Naive thymus-derived CD4-positive, alpha-beta T cell (primary cell): ENCODE data around the gene NRN1. TPM values are rescaled to one million over a fixed set of nuclear protein-coding genes. Genes with fewer than 3 reads are reported as not detected.
A peak's percentile ranks its signal among the peaks of the same experiment; 100 is the strongest.

ENCODE experiments used
- ATAC-seq: fragments of 150-1000 bp; cut with Tn5 transposase; 2 replicates; pipeline ENCODE4 v1.10.0; 2021; ENCODE audit warnings: mild to moderate bottlenecking, moderate library complexity
- CTCF ChIA-PET: fragments of 350-600 bp; sonication (Branson Sonifier 250); formaldehyde crosslinking; loops from one replicate; lab custom pipeline; 2021; ENCODE audit warnings: antibody characterized with exemption; lab: Charles Lee
- POLR2A ChIA-PET: fragments of 350-600 bp; sonication (Branson Sonifier 250); formaldehyde crosslinking; loops from one replicate; lab custom pipeline; 2021; ENCODE audit warnings: antibody characterized with exemption, inconsistent platforms; lab: Charles Lee
- DNase-seq, 9 donors: peaks; one replicate each; pipeline versions ENCODE4 v3.0.0 to v3.0.0-alpha.2; 2020 to 2022; ENCODE audit warnings: mixed read lengths in 1 of 9
- H3K27ac ChIP-seq: one replicate; pipeline ENCODE4 v1.7.0; 2013; ENCODE audit warnings: mild to moderate bottlenecking, low read depth, low read length, moderate library complexity
- H3K27me3 ChIP-seq, 2 donors: one replicate each; pipeline ENCODE4 v1.7.0; 2013; ENCODE audit warnings: low read length in 2 of 2, mild to moderate bottlenecking in 2 of 2, moderate library complexity in 2 of 2; ENCODE audit not compliant: control insufficient read depth in 2 of 2, insufficient read depth in 2 of 2
- H3K36me3 ChIP-seq, 3 experiments: 1 replicate in 2 of 3; 2 replicates in 1 of 3; pipeline ENCODE4 v1.7.0; 2013; ENCODE audit warnings: low read length in 3 of 3, mild to moderate bottlenecking in 3 of 3, moderate library complexity in 1 of 3; ENCODE audit not compliant: insufficient read depth in 3 of 3, control insufficient read depth in 2 of 3
- H3K4me1 ChIP-seq, 2 donors: one replicate each; pipeline ENCODE4 v1.7.0; 2013; ENCODE audit warnings: low read length in 2 of 2, mild to moderate bottlenecking in 2 of 2, moderate library complexity in 1 of 2; ENCODE audit not compliant: control insufficient read depth in 2 of 2, insufficient read depth in 2 of 2
- H3K4me3 ChIP-seq: 2 replicates; pipeline ENCODE4 v1.7.0; 2013; ENCODE audit warnings: mild to moderate bottlenecking, low read length
- H3K9me3 ChIP-seq, 3 experiments: 1 replicate in 2 of 3; 2 replicates in 1 of 3; pipeline ENCODE4 v1.7.0; 2013; ENCODE audit warnings: low read length in 3 of 3; ENCODE audit not compliant: control insufficient read depth in 2 of 3
- H3K27ac Mint-ChIP-seq, 9 donors: one replicate each; pipeline ENCODE4 v1.8.0; 2020 to 2022; ENCODE audit warnings: mixed read lengths in 9 of 9, mild to moderate bottlenecking in 8 of 9, moderate library complexity in 5 of 9, inconsistent platforms in 2 of 9
- H3K27me3 Mint-ChIP-seq, 5 donors: one replicate each; pipeline ENCODE4 v1.8.0; 2021 to 2022; ENCODE audit warnings: mixed read lengths in 5 of 5, mild to moderate bottlenecking in 1 of 5
- H3K36me3 Mint-ChIP-seq, 5 donors: one replicate each; pipeline ENCODE4 v1.8.0; 2020 to 2022; ENCODE audit warnings: mixed read lengths in 5 of 5, mild to moderate bottlenecking in 3 of 5, inconsistent platforms in 1 of 5
- H3K4me1 Mint-ChIP-seq, 7 donors: one replicate each; pipeline ENCODE4 v1.8.0; 2020 to 2022; ENCODE audit warnings: mixed read lengths in 7 of 7, mild to moderate bottlenecking in 3 of 7, inconsistent platforms in 1 of 7
- H3K4me3 Mint-ChIP-seq, 10 donors: one replicate each; pipeline ENCODE4 v1.8.0; 2020 to 2022; ENCODE audit warnings: mild to moderate bottlenecking in 10 of 10, mixed read lengths in 10 of 10, moderate library complexity in 6 of 10, inconsistent platforms in 2 of 10
- H3K9me3 Mint-ChIP-seq, 11 donors: one replicate each; pipeline ENCODE4 v1.8.0; 2020 to 2022; ENCODE audit warnings: mixed read lengths in 11 of 11, mild to moderate bottlenecking in 4 of 11, inconsistent platforms in 1 of 11, moderate library complexity in 1 of 11
- intact Hi-C, 2 donors: fragments of 100-400 bp; cut with micrococcal nuclease; formaldehyde crosslinking; loops; one replicate each; pipeline ENCODE4 v1.15.1; 2023
- polyA plus RNA-seq, 2 donors: library from polyadenylated mRNA; unstranded; fragments of 300-500 nt; fragmentation: Illumina TruSeq; gene quantifications; one replicate each; pipeline ENCODE4 v1.2.3, GENCODE V29; 2021
- total RNA-seq, 6 experiments: library from RNA in 5 of 6; stranded (reverse) in 5 of 6; gene quantifications; 1 replicate in 5 of 6; 2 replicates in 1 of 6; pipeline ENCODE4 v1.2.3 and lab custom pipeline; 2021 to 2026

NRN1 gene
- total and polyA plus RNA-seq, 7 experiments from 2014 or later, result 0.19 to 9.1 (median 0.34) TPM; not detected in 2

GRCh38 chr6:5995658-5995948, 11.1 kb downstream of the NRN1 start:
- DNase-seq (peak in 1 of 9 donors; percentile 23), ATAC-seq (no peak)
- Mint-ChIP-seq H3K9me3 (peaks cover 0 to 31% (median 14%) of the 10 kb centered on the region in 11 donors), H3K4me3 (peak overlapping the region; percentile 74 to 93 (median 89)), H3K36me3 (peaks cover 3 to 18% (median 9%) of the 10 kb centered on the region in 5 donors), H3K27me3 (peaks cover 86 to 94% (median 92%) of the 10 kb centered on the region in 5 donors), H3K4me1 (peaks cover 48 to 69% (median 59%) of the 10 kb centered on the region in 7 donors), H3K27ac (peak overlapping the region in 7 of 9 donors; percentile 15 to 86 (median 55))
- Histone ChIP-seq H3K27me3 (peaks cover 39 to 77% of the 10 kb centered on the region in 2 donors), H3K36me3 (no peaks in the 10 kb centered on the region), H3K4me1 (peaks cover 27 to 53% of the 10 kb centered on the region in 2 donors), H3K27ac (no peak overlapping the region), H3K4me3 (no peak overlapping the region), H3K9me3 (peaks cover 0 to 9% (median 3%) of the 10 kb centered on the region in 3 experiments)
- CTCF ChIA-PET, result interaction anchor here (1.5 kb wide), 1 partner anchor 12 kb away, joined by 4 read pairs; no protein-coding TSS in a partner anchor
- intact Hi-C loops, result loop anchor here in 1 of 2 donors (5.0 to 10.0 kb wide), 2 partner anchors 43 to 181 kb away; no protein-coding TSS in a partner anchor
- POLR2A ChIA-PET, result interaction anchor here (0.6 to 1.2 kb wide), 2 partner anchors 9 to 217 kb away, joined by 3 read pairs; no protein-coding TSS in a partner anchor

- Mint-ChIP-seq H3K27ac (peak overlapping the region in 5 of 9 donors; percentile 5 to 78 (median 71)), H3K36me3 (peaks cover 3 to 14% (median 9%) of the 10 kb centered on the region in 5 donors), H3K27me3 (peaks cover 84 to 89% (median 87%) of the 10 kb centered on the region in 5 donors), H3K4me1 (peaks cover 47 to 66% (median 56%) of the 10 kb centered on the region in 7 donors), H3K9me3 (peaks cover 0 to 27% (median 11%) of the 10 kb centered on the region in 11 donors), H3K4me3 (peak overlapping the region; percentile 74 to 93 (median 89))
- peaks cover 34 to 73% of the 10 kb centered on the region in 2 donors for H3K27me3 ChIP-seq
- POLR2A ChIA-PET, result interaction anchor here (0.6 to 1.2 kb wide), 3 partner anchors 9 to 216 kb away, joined by 3 to 4 read pairs (median 3); no protein-coding TSS in a partner anchor
- H3K4me1 ChIP-seq, result peaks cover 27 to 53% of the 10 kb centered on the region in 2 donors
- intact Hi-C loops, result loop anchor here in 1 of 2 donors (5.0 to 10.0 kb wide), 2 partner anchors 43 to 180 kb away; no protein-coding TSS in a partner anchor
- DNase-seq (no peak), ATAC-seq (no peak)
- H3K27ac ChIP-seq, result no peak overlapping the region
- CTCF ChIA-PET, result interaction anchor here (0.7 to 1.5 kb wide), 2 partner anchors 13 to 529 kb away, joined by 3 to 4 read pairs; no protein-coding TSS in a partner anchor
- H3K9me3 ChIP-seq, result peaks cover 0 to 6% (median 3%) of the 10 kb centered on the region in 3 experiments
- H3K4me3 ChIP-seq, result no peak overlapping the region
- H3K36me3 ChIP-seq, result no peaks in the 10 kb centered on the region
Measured at GRCh38 chr6:5994999-5995657, 11.6 kb downstream of the NRN1 start.

GRCh38 chr6:5994234-5994998, 12.3 kb downstream of the NRN1 start:
- POLR2A ChIA-PET, result interaction anchor here (1.1 kb wide), 1 partner anchor 9 kb away, joined by 4 read pairs; no protein-coding TSS in a partner anchor
- H3K27ac ChIP-seq, result no peak overlapping the region
- CTCF ChIA-PET, result interaction anchor here (0.7 to 1.5 kb wide), 3 partner anchors 12 to 528 kb away, joined by 3 to 4 read pairs (median 3); no protein-coding TSS in a partner anchor
- Mint-ChIP-seq H3K27me3 (peaks cover 77 to 87% (median 82%) of the 10 kb centered on the region in 5 donors), H3K9me3 (peaks cover 0 to 20% (median 8%) of the 10 kb centered on the region in 11 donors), H3K4me1 (peaks cover 41 to 58% (median 51%) of the 10 kb centered on the region in 7 donors), H3K27ac (peak overlapping the region in 2 of 9 donors; percentile 5 to 72), H3K36me3 (peaks cover 3 to 14% (median 7%) of the 10 kb centered on the region in 5 donors), H3K4me3 (peak overlapping the region in 8 of 10 donors; percentile 27 to 92 (median 55))
- no peaks in the 10 kb centered on the region for H3K36me3 ChIP-seq
- H3K4me3 ChIP-seq, result no peak overlapping the region
- no peaks in the 10 kb centered on the region for H3K9me3 ChIP-seq
- peaks cover 25 to 46% of the 10 kb centered on the region in 2 donors for H3K4me1 ChIP-seq
- H3K27me3 ChIP-seq, result peaks cover 30 to 66% of the 10 kb centered on the region in 2 donors
- intact Hi-C loops, result loop anchor here in 1 of 2 donors (10.0 kb wide), 1 partner anchor 180 kb away; no protein-coding TSS in a partner anchor
- ATAC-seq (no peak), DNase-seq (peak in 1 of 9 donors; percentile 8)

- peaks cover 23 to 35% of the 10 kb centered on the region in 2 donors for H3K4me1 ChIP-seq
- DNase-seq, result no peak
- Mint-ChIP-seq H3K9me3 (peaks cover 0 to 10% (median 5%) of the 10 kb centered on the region in 11 donors), H3K27ac (no peak overlapping the region), H3K36me3 (peaks cover 0 to 14% (median 7%) of the 10 kb centered on the region in 5 donors), H3K27me3 (peaks cover 72 to 81% (median 74%) of the 10 kb centered on the region in 5 donors), H3K4me1 (peaks cover 31 to 49% (median 37%) of the 10 kb centered on the region in 7 donors), H3K4me3 (no peak overlapping the region)
- no peaks in the 10 kb centered on the region for H3K36me3 ChIP-seq
- no peak overlapping the region for H3K27ac ChIP-seq
- no peak overlapping the region for H3K4me3 ChIP-seq
- POLR2A ChIA-PET, result no interaction called here
- CTCF ChIA-PET, result no interaction called here
- no peak for ATAC-seq
- H3K27me3 ChIP-seq, result peaks cover 24 to 51% of the 10 kb centered on the region in 2 donors
- intact Hi-C loops, result loop anchor here in 1 of 2 donors (10.0 kb wide), 1 partner anchor 178 kb away; no protein-coding TSS in a partner anchor
- H3K9me3 ChIP-seq, result no peaks in the 10 kb centered on the region
Measured at GRCh38 chr6:5992551-5993225, 14.0 kb downstream of the NRN1 start.

GRCh38 chr6:5990786-5991185, 15.9 kb downstream of the NRN1 start:
- intact Hi-C loops, result loop anchor here in 1 of 2 donors (10.0 kb wide), 1 partner anchor 176 kb away; no protein-coding TSS in a partner anchor
- H3K27me3 ChIP-seq, result peaks cover 15 to 32% of the 10 kb centered on the region in 2 donors
- H3K9me3 Mint-ChIP-seq, result peaks cover 0 to 9% (median 4%) of the 10 kb centered on the region in 11 donors
- DNase-seq, result no peak
- peaks cover 53 to 65% (median 57%) of the 10 kb centered on the region in 5 donors for H3K27me3 Mint-ChIP-seq
- no peaks in the 10 kb centered on the region for H3K36me3 ChIP-seq
- H3K4me3 Mint-ChIP-seq, result no peak overlapping the region
- ATAC-seq, result no peak
- POLR2A ChIA-PET, result interaction anchor here (0.8 kb wide), 1 partner anchor 19 kb away, joined by 4 read pairs; no protein-coding TSS in a partner anchor
- CTCF ChIA-PET, result no interaction called here
- peaks cover 15 to 48% (median 29%) of the 10 kb centered on the region in 7 donors for H3K4me1 Mint-ChIP-seq
- H3K4me3 ChIP-seq, result no peak overlapping the region
- no peaks in the 10 kb centered on the region for H3K9me3 ChIP-seq
- no peak overlapping the region for H3K27ac ChIP-seq
- H3K27ac Mint-ChIP-seq, result no peak overlapping the region
- peaks cover 6 to 20% of the 10 kb centered on the region in 2 donors for H3K4me1 ChIP-seq
- H3K36me3 Mint-ChIP-seq, result peaks cover 0 to 12% (median 8%) of the 10 kb centered on the region in 5 donors
